DMS53 treated with DMSO at 0.1 percent for 48 hours (cell line): ENCODE measurements around the gene PAPSS2.

Experiments
- DNase-seq: peaks from one replicate; lab custom pipeline; 2025; ENCODE audit not compliant: unreplicated experiment; lab: John Stamatoyannopoulos, UW

Gene PAPSS2

DNA sequence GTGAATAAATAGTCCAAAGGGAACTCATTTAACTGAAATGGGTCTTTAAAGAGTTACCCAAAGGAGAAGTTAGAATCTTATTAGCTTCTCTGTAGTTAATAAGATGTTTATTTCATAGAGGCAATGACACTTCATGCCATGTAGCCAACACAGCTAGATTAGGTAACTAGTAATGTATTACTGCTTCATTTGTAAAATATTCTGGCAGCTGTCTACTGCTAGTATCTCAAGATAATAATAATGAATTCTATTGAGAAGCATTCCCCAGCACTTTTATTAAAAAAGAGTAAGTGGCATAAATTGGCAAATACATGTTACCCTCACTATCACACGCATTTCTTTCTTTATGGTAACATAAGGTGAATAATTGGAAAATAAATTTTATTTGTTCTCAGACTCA, 10.1 kb downstream of the PAPSS2 start:
- DNase-seq: no peak

DNA sequence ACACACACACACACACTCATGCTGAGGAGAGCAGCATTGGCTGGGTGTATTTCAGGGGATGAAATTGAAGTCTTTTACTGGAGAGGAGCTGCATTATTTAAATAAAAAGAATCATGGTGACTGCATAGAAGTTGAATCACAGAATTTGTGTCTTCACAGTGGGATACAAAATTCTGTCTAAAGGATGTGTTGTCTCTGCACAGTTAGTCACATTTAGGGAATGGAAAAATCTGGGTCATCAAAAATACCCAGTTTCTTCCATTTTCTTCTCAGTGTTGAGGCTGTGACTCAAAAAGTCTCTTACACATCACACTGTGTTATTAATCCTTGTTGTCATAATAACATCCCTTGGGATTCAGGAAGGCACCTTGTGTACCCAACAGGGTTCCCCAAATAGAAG, 10.9 kb downstream of the PAPSS2 start:
- no peak for DNase-seq

DNA sequence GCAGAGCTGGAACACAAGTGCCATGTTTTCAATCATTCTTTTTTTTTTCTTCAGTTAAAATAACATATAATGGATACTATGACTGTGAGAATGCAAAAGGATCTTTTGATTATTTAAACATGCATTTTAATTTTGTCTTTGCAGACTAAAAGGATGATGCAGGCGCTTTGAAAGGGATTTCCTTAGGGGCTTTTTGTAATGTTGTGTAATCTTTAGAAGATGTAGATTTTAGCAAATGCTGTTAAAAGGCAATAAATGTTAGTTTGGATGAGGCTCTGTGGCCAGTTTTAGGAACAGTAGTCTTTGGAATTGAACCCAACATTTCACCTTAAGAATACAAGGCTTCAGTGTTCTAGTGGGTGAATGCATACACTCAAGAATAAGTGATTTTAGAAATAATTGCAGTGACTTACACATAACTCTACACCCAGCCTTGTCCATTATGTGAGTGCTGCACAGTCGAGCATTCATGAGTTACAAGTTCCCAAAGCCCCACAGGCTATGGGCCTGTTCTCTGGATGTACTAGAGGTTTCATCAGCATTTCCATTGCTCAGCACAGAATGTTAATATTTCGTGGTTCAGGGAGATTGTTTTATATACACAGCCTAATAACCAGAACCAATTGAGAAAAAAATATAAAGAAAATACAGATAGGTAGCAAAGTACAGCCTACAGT, 11.6 kb downstream of the PAPSS2 start:
- no peak for DNase-seq

DNA sequence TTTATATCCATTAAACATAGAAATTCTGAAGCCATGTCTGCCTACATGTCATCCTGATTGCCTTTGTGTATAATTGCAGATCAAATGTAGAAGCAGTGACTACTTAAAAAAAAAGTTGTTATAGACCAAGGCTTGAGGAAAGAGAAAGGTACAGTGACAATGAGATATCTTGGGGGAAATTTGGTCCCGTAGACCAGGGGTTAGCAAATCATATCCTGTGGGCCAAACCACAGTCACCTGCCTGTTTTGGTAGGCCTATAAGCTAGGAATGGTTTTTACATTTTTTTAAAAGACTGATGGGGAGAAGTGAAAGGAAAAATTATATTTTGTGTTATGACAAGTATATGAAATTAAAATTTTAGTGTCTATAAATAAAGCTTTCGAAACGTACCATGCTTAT, 12.9 kb downstream of the PAPSS2 start:
- DNase-seq: no peak

DNA sequence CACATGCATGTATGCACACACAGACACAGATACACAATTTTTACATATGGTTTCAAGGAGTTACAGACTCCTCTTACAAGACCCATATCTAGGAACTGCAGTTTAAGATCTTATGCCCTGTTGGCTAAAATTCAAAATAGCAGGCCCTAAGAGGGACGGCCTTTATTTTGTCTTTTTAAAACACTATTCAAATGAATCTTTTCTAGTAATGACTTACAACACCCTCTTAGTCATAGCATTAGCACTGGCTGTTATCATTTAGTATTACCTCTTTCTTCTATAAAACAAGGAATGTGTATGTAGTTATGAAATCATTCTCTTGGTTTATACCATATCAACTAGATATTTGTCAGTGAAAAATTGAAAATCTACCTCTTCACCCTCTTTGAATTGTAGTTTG, 15.3 kb downstream of the PAPSS2 start:
- no peak for DNase-seq

DNA sequence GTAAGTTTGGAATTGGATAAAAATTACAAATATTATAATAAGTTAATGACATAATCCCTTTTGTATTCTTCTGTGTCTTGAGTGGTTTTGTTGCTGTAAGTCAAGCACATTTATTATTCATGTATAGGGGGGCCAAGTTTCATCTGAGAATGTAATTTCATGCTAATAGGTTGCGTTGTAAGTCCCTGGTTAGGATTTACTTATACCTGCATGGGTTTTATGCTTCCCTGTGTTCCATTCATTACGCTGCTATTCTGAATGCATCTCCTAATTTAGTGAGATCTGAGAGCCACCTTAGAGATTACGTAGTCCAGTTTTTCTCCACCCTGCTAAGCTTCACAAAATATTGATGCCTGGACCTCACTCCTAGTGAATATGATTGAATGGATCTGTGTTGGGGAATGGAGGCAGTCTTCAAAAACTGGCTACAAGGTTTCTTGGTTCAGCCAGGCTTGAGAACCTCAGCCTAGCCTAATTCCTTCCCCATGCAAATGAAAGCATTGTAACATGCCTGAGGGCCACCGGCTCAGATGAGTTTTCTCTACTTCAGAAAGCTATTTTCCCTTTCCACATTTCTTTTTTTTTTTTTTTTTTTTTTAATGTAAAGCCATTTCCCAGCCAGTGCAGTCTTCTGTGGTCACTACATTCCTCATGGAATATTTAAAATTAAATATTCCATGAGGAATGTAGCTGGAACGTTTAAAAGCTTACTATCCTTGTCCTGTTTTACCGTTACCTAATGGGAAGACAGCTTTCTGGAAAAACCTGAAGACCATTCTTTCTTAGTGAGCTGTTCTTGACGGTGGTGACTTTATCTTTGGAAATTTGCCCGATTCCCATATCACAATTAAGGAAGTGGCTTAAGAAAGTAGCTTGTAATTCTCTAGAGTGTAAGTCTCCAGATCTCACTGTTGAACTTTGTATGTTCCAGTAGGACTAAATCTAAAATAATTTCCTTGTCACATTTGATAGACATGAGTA, 16.0 kb downstream of the PAPSS2 start:
- no peak for DNase-seq

DNA sequence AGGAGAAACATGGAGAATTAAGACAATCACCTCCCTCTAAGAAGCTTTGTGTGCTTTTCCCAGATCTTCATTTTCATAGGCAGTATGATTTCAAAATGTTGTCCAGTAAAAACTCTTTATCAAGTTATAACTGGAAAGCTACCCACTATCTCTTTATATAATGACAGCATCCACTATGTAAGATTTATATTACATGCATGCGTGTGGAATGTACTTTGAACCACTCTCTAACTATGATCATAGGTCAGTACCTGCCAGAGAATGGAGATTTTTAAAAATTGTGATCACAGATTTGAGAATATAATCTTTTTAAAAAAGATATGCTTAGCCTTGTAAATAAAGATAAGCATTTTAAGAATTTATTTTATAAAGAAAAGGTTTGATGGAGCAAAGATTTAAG, 17.9 kb downstream of the PAPSS2 start:
- no peak for DNase-seq

DNA sequence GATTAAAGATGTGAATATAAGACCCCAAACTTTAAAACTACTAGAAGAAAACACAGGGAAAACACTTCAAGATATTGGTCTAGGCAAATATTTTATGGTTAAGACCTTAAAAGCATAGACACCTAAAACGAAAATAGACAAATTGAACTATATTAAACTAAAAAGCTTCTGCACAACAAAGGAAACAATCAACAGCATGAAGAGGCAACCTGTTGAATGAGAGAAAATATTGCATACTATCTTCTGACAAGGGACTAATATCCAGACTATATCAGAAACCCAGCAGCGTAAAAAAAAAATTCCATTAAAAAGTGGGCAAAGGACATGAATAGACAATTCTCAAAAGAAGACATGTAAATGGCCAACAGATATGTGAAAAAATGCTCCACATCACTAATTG, 18.6 kb downstream of the PAPSS2 start:
- no peak for DNase-seq

DNA sequence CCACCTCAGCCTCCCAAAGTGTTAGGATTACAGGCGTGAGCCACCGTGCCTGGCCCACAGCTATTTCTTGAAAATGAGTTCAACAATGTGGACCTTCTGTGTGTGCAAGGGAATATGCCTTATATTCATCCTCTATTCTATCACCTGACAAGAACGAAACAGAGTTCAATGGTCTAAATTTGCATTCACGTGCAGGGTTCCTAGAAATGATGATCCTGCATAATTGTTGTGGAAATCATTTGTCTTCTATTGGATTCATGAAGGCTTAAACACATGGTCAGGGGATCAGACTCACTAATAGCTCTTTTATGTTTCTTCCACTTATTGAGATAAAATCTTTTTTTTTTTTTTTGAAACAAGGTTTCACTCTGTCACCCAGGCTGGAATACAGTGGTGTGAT, 23.7 kb downstream of the PAPSS2 start:
- DNase-seq: no peak

DNA sequence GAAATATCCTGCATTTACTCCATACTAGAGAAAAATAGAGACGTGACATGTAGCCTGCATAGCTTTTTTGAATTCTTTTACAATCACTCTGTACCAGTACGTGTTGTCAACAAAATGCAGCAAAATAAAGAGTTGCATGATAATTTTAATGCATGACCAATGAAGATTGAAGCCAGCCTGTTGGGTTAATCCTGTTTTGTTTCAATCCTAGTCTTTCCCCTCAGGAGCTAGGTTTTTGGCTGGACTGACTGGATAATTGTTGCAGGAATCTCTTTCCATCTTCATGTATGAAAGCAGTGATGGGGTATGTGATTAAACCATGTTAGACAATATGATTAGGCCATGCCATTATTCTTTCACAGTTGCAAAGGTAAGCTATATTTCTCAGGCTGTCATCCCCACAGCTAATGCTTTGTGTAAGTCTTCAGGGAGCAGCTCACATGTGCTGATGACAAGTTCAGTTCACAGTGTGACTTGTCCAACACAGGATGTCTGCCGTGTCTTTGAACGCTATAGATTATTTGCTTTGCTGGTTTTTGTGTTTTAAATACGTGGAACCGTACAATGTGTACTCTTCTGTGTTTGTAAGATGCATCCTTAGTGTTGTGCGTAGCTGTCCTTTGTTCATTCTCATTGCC, 24.4 kb downstream of the PAPSS2 start:
- DNase-seq: no peak

DNA sequence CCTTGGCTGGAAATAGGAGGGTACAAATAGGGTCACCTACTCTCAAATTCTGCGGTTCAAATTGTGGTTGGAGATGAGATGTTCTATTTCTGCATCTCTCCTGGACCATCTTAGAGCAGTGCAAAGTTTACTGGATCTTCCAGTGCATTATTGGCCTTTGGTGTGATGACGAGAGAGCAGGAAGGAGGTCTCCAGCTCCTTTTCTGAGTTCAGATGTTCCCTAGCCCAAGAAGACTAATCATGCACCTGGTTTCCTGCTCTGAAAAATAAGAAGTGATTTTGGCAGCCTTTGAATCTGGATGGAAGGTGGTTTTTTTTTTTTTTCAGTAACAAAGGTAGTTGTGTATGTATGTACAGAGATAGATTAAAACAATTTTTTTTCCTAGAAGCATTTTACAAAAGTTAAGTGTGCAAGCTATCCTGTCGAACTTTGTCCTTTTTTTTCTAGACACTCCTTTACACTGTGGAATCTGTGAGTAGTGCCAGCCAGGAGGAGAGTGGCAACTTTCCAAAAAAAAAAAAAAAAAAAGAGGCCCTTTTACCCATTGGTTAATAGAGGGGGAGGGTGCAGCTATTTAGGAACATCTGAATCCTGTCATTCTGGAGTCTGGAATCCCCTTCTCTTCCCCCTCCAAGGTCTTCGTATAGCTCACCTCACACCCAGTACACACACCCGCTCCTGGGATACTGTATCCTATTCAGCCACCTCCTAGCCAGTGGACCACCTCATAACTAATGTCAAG, 26.3 kb downstream of the PAPSS2 start:
- no peak for DNase-seq

DNA sequence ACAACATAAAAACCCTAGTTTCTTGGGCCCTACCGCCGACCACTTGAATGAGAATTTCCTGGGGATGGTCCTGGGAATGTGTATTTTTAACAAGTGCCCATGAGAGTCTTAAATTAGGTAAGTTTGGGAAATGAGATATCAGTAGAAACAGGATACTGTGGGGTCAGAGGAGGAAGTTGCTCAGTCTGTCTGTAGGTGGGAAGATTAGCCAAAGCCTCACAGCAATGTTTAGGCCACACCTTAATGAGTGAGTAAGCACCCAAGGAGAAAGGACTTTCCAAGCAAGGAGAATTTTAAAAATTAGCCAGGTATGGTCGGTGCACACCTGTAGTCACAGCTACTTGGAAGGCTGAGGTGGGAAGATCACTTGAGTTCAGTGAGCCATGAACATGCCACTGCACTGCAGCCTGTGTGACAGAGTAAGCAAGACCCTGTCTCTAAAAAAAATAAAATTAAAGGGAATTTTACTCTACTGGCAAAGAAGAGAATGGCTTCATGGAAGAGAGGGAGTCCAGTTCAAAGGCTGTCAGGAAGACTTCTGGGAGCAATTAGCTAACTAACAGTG, 31.9 kb downstream of the PAPSS2 start:
- DNase-seq: no peak

DNA sequence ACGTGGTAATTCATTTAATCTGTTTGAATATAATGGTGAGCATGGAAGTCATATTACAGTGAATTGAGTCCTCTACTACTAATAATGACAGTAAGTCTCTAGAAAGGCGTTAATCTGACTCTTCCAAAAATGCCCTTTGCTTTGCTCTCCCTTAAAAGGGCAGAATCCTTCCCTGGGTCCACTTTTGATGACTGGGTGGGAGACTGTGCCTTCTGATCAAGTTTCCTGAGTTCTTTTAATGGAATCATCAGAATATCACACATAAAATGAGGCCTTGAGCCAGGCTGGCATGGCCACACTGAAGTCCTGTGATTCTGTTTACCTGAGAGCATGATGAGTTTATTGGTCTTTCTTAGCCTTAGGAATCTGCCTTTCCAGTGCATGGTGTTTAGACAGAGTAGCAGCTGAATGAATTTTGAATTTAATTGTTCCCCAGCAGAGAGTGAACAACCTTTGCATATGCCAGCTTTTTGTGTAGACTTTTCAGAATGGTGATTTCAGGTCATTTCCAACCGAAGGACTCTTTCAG, 33.3 kb downstream of the PAPSS2 start:
- DNase-seq: no peak

DNA sequence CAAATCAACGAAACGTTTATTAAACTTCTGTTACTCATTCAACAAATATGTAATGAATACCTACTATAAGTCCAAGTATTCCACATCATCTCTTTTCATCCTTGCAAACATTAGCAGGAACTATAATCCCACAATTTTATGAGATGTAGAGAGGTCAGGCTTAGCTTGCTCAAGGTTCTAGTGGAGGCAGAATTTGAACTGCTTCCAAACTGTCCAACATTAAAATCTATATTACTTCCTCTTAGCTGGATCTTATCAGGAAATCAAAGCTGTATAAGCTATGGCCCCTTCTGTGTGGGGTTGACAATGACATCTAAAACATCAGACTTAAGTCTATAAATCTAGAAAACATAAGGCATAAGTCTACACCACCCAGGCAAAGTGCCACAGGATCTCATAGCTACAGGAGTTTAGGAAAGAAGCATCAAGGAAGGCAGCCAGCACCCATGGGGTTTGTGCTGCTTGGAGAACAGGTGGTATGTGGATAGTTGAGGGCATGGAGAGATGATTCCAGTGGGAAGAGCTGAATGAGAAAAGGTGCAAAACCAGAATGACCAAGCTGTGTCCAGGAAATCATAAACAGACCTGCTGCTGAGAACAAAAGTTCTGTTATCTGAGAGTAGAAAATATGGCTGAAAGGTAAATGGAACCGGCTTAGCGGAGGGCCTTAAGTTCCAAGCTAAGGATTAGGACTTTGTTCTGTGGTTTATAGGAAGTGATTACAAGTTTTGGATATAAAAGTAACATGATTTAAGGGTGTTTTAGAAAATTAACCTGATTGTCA, 34.5 kb downstream of the PAPSS2 start:
- no peak for DNase-seq

DNA sequence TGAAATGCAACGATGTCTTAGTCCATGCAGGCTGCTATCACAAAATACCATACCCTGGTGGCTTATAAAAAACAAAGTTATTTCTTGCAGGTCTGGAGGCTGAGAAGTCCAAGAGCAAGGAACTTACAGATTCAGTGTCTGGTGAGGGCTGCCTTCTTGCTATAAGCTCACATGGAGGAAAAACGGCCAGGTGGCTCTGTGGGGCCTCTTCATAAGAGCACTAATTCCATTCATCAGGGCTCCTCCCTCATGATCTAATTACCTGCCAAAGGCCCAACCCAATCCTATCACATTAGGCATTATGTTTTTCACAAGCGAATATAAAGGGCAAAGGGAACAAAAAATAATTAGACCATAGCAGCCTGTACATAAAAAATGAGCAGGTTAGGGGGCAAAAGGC, 35.4 kb downstream of the PAPSS2 start:
- DNase-seq: no peak

DNA sequence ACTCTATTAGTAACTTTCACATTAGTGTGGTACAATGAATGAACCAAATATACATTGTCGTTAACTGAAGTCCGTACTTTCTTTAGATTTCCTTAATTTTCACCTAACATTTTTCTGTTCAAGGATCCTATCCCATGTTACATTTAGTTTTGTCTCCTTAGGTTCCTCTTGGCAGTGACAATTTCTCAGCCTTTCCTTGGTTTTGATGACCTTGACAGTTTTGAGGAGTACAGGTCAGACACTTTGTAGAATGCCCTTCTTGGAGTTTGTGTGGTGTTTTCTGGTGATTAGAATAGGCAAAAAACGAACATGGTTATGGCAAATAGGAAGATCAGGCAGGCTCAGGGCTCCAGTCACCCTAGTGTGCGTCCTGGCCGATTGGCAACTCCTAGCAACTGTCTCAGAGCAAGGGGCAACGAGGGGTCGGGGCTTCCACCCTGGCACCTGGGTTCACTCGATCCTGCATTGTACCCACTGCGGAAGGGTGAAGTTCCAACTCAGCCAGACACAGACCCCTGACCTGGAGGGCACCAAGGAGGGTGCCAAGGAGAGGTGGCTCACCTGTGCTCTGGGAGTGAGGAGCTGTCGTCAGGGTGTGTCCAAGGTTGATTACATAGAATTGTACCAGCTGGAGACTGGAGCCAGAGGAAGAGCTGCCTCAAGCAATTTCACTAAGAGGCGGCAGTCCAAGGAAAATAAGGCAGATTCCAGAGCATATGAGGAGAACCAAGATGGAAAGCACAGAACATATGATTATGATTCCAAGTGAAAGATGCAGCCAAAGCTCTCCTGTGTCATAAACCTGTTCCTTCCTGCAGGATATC, 37.5 kb downstream of the PAPSS2 start:
- DNase-seq: no peak

DNA sequence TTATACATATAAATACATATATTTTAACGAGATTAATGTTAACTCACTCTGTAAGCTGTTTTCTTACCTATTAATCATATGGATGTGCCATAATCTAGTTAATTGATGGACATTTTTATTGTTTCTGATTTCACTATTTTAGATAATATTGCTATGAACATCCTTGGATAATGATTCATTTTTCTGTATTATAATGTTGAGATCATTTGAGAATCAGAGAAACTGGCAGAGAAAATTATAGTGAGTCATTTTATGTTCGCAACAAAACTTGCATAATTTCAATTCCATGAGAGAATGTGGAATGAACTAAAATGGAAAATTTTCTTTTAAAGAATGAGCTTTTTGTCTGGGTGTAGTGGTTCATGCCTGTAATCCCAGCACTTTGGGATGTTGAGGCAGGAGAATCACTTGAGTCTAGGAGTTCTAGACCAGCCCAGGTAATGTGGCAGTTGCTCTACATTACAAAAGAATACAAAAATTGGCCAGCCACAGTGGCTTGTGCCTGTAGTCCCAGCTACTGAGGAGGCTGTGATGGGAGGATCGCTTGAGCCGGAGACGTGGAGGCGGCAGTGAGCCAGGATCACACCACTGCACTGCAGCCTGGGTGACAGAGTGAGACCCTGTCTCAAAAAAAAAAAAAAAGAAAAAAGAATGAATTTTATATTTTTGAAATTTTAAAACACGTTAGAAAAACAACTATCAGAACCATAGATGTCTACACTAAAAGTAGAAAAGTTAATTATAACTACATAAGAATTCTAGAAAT, 40.5 kb downstream of the PAPSS2 start:
- DNase-seq: no peak

DNA sequence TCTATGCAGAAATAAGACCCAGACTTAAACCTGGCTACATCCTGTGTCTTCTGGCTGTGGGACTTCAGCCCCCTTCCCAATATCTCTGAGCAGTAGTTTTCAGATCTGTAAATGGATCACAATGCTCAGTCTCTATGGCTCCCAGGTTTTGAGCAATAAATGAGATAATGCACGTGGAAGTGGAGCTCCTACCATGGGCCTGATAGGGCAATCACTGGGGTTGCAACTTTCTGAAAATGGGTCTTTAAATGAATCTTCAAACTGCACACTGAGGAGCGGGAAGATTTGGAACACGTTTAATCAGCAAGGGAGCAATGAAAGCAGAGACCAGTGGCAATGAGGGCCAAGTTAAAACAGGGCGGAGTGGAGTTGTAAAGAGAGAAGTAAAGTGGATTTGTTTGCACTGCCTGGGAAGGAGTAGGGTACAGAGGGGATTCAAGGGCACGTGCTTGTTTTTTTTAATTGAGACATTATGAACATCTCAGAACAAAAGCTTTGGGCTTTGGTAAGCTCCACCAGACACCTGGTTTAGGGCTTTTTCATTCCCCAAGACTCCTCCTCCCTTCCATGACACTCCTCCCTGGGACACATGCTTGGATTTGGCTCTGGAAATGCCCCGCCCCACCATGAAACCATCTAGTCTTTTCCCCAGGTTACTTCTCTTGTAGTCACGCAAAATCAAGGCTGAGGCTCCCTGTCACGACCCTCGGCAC, 42.7 kb downstream of the PAPSS2 start:
- DNase-seq: no peak
